NK-92 treated with Interleukin-12 subunit alpha and Interleukin-12 subunit beta, amount 100 ng/mL, for 24 hours (cell line): Measurements from ENCODE around the gene MOCOS.

Experiments used
- DNase-seq: peaks from one replicate; lab custom pipeline; 2025; lab: John Stamatoyannopoulos, UW

The MOCOS gene

DNA sequence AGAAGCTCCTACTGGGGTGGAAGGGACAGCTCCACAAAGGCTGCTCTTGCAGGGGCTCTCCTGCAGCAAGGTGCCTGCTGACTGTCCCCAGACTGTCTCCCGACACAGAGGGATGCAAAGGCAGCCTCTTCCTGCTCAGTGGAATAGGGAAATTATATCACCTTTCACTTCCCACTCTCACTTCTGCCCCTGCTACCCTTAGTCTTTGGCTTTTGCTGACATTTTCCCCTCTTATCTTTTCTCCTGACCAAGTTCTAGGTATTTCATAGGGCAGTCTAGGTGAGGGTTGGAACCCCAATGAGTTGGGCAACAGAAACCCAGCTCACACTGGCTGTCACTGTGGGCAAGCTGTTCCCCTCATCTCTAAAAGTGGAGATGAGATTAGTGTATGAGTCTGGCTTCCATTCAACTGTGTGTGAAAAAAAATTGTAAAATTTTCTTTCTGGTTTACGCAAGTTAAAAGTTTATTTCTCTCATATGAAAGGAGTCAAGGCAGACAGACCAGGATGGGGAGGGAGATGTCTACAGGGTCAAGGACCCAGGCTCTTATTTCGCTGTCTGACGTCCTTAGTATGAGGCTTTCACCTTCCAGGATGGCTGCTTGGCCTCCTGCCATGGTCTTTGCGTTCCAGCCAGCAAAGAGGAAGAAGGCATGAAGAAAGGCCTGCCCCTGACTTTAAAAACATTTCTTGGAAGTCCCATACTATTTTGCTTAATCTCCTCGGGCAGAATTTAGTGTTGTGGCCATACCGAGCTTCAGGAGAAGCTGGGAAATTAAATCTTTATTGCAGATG, 7.5 kb upstream of the MOCOS start:
- no peak for DNase-seq

GRCh38 chr18:36181441-36181840, 5.9 kb upstream of the MOCOS start:
- no peak for DNase-seq

DNA sequence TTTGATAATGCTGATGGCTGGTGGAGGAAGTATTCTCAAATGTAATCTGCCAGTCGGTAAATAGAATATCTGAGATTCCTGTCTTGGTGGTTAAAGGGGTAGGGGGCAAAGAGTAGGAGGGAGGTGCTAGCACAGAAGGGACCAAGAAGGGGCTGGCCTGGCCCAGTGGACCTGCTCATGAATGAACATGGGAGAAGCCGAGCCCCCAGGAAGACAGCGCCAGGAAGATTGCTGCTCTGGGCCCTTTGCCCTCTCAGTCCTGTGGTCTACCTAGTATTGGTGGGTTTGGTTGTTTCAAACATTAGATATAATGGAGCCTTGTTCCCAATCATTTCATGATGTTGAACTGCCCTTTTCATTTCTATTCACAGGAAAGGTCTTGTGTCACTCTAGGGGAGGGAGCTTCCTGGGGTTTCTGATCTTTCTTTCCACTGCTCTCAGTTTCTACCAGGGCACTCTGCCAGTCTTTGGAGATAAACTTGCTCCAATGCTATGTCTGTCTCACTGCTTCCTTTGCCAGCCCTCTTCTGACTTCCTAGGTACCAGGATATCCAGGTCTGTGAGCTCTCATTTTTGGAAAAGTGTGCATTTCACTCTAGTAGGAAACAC, 5.3 kb upstream of the MOCOS start:
- no peak for DNase-seq

GRCh38 chr18:36183033-36183432, 4.3 kb upstream of the MOCOS start:
- DNase-seq = no peak

- no peak for DNase-seq
Measured at GRCh38 chr18:36183987-36184386, 3.3 kb upstream of the MOCOS start.

- DNase-seq = no peak
Measured at GRCh38 chr18:36185157-36185556, 2.1 kb upstream of the MOCOS start.

DNA sequence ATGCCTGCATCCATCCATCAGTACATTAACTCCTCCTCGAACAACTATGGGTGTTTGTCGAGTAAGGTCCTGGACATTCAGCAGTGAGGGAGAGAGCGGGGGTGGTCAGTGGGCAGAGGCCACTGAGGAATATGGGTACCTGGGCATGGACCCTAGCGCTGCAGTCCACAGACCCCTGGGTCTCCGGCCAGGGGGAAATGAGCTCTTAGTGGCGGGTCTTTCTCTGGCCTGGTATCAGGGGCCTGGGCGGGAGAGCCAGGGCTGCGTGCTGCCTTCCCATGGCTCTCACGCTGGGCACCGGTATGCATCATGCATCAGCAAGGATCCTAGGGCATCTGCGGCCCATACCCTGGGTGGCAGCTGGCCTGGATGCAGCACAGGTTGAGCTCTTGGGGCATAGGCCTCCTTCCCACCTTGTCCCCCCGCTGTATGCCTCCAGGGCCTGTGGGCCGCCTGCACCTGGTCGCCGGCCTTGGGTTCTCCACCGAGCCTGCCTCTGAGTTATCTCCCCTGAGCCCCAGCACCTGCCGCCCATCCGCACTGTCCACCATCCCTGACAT, 1.3 kb upstream of the MOCOS start:
- no peak for DNase-seq

- no peak for DNase-seq
Measured at GRCh38 chr18:36186461-36187192, 670 bp upstream of the MOCOS start.

GRCh38 chr18:36187826-36188721, 777 bp downstream of the MOCOS start:
- DNase-seq = no peak

DNA sequence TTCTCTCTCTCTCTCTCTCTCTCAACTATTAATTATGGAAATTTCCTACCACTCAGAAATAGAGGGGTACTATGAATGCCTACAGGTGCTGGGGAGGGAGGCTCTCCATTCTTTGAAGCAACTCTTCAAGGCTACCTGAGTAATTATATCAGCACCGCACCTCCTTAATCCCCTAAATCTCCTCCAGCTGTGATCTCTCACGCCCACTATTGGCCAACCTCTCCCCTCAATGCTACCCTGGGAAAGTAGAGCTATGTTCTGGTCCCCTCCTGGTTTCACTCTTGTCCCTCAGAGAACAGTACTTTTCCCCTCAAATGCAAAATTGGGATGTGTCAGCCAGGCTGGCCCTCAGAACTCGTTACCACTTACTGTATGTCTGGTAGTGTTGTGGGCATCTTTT, 1.6 kb downstream of the MOCOS start:
- DNase-seq = no peak

GRCh38 chr18:36189486-36189885, 2.2 kb downstream of the MOCOS start:
- no peak for DNase-seq

DNA sequence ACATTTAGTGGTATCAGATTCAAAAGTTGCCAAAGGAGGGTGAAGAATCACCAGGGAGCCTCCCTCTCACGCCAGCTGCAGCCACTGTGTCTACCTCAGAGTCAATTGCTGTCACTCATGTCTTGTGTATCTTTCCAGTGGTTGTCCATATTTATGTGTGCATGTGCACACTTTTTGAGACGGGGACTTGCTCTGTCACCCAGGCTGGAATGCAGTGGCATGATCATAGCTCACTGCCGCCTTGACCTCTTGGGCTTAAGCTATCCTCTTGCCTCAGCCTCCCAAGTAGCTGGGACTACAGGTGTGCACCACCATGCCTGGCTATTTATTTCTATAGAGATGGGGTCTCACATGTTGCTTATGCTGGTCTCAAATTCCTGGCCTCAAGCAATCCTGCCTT, 4.0 kb downstream of the MOCOS start:
- DNase-seq = no peak

- DNase-seq = no peak
Measured at GRCh38 chr18:36191711-36192110, 4.4 kb downstream of the MOCOS start.

DNA sequence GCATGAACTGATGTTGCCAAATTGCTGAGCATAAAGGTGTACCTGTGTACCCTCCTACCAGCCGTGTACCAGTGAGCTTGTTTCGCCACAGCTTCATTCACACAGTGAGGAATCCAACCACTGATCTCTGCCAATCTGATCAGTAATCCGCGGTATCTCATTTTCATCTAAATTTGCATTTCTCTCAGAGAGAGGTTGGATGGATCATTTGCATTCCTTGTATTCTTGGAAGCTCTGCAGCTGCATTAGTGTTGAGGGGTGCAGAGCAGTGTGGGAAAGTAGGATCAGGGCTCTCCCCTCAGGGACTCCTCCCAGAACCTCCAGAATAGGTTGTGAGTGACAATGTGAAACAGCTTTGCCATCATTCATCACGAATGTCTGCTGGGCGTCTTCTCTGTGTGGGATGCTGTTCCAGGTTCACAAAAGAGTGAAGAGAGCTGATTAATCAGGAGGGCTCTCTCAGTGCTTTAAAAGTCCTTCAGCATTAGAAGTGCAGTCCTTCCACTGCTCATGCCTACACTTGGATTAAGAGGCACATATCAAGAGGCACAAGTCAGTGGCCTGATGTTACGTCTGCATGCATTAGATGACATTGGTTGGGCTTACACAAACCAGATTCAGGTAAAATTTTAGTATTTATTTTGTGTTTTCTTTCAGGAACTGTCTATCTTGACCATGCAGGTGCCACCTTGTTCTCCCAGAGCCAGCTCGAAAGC, 7.5 kb downstream of the MOCOS start:
- DNase-seq = no peak

GRCh38 chr18:36195427-36196122, 8.3 kb downstream of the MOCOS start:
- no peak for DNase-seq

- DNase-seq = no peak
Measured at GRCh38 chr18:36196238-36196995, 9.1 kb downstream of the MOCOS start.

DNA sequence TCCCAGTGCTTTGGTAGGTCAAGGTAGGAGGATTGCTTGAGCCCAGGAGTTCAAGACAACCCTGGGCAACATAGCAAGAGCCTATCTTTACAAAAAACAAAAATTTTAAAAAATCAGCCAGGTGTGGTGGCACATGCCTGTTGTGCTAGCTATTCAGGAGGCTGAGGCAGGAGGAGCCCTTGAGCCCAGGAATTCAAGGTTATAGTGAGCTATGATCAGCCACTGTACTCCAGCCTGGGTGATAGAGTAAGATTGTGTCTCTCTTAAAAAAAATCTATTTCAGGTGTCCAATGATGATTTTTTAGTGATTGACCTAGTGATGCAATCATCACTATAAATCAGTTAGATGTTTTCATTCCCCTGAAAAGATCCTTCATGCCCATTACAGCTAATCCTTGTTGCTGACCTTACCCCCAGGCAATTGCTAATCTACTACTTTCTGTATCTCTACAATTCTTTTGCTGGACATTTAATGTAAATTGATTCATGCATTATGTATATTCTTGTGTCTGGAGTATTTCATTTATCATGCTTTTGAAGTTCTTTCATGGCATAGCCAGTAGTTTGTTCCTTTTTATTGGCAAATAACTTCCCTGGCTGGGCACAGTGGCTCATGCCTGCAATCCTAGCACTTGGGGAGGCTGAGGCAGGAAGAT, 10.3 kb downstream of the MOCOS start:
- DNase-seq = no peak

DNA sequence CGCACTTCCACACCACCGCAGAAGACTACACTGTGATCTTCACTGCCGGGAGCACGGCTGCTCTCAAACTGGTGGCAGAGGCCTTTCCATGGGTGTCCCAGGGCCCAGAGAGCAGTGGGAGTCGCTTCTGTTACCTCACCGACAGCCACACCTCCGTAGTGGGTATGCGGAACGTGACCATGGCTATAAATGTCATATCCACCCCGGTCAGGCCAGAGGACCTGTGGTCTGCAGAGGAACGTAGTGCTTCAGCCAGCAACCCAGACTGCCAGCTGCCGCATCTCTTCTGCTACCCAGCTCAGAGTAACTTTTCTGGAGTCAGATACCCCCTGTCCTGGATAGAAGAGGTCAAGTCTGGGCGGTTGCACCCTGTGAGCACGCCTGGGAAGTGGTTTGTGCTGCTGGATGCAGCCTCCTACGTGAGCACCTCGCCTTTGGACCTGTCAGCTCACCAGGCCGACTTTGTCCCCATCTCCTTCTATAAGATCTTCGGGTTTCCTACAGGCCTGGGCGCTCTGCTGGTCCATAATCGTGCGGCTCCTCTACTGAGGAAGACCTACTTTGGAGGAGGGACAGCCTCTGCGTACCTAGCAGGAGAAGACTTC, 12.5 kb downstream of the MOCOS start:
- no peak for DNase-seq

GRCh38 chr18:36200354-36200771, 13.1 kb downstream of the MOCOS start:
- no peak for DNase-seq
